ENCODE measurements around the gene KIAA1549. TPM values are rescaled to one million over a fixed set of nuclear protein-coding genes. Genes with fewer than 3 reads are reported as not detected.

The KIAA1549 gene
- total and polyA plus RNA-seq, 9 of the 15 experiments (the other 6 are each of a cell fraction or from before 2014, with no cell fraction given), result 0.01 to 0.29 (median 0.07) TPM

DNA sequence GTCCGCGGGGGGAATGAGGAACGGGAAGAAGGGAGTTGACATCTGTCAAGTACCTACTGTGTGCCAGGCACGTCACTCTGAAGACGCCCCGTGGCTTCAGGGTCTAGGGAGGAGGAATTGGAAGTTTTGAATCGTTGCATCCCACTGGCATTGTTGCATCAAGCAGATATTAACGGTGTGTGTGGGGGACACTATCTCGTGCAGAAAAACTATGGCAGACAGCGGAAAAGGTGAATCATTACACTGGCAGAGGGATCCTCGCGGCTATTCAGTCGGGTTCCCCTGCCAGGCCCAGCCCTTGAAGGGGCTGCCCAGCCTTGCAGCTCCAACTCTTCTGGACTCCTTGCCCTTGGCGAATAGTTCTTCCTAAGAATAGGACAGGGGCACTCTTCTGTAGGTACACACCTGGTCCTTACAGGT lies 1.0 kb upstream of the KIAA1549 start:
- Histone ChIP-seq H3K4me3 (no peak overlapping the region), H3K4me2 (ENCODE audit: insufficient read depth, low read length) (no peak overlapping the region), H2AFZ (ENCODE audit: low read depth, low read length) (no peak overlapping the region), H3K27ac (ENCODE audit: extremely low read depth, low read depth, low read length) (no peak overlapping the region), H3K9ac (ENCODE audit: insufficient read depth in 1 of 2, low read depth in 2 of 2, low read length in 2 of 2) (peak overlapping the region in 1 of 2 experiments; percentile 14; a peak in 1 of 4 replicates), H4K20me1 (replicated peaks; ENCODE audit: control insufficient read depth, insufficient read depth, low read length) (peaks cover 7% of the 10 kb centered on the region; the same call in 1 of the 2 replicates), H3K4me1 (replicated peaks in 1 of 2; ENCODE audit: control insufficient read depth in 2 of 2, insufficient read depth in 2 of 2, low read length in 2 of 2) (peaks cover 0 to 14% of the 10 kb centered on the region in 2 experiments; a peak in 2 of 5 replicates), H3K79me2 (ENCODE audit: control insufficient read depth, insufficient read depth, low read length) (no peaks in the 10 kb centered on the region), H3K9me3 (replicated peaks; ENCODE audit: control insufficient read depth, insufficient read depth, low read depth, low read length) (no peaks in the 10 kb centered on the region), H3K27me3 (ENCODE audit: control insufficient read depth in 2 of 2, insufficient read depth in 2 of 2, low read length in 2 of 2) (peaks cover 57 to 70% of the 10 kb centered on the region in 2 experiments), H3K36me3 (ENCODE audit: control insufficient read depth, insufficient read depth, low read length) (no peaks in the 10 kb centered on the region), H3K9me1 (ENCODE audit: control insufficient read depth, insufficient read depth, low read length) (no peaks in the 10 kb centered on the region)
- ChIA-PET CTCF (ENCODE audit: low intra/inter-chr PET ratio) (interaction anchor here (0.6 kb wide), 1 partner anchor 233 kb away, joined by 3 read pairs; no protein-coding TSS in a partner anchor), POLR2A (interaction anchor here (1.0 to 1.8 kb wide), 2 partner anchors 18 to 96 kb away, joined by 3 to 6 read pairs; no protein-coding TSS in a partner anchor)
- ATAC-seq (no peak), DNase-seq (ENCODE audit: extremely low read depth in 1 of 4, low spot score in 3 of 4) (peak in 1 of 4 experiments; percentile 9), FAIRE-seq (no peak)
- in situ Hi-C loops (cut with MboI) (no loop called here), intact Hi-C loops (cut with micrococcal nuclease) (loop anchor here (2.0 kb wide), 1 partner anchor 95 kb away; no protein-coding TSS in a partner anchor)
- WGBS (ENCODE audit: insufficient coverage, low coverage, missing lambda C conversion rate), result 44% methylated on average over 14 of the region's 14 CpGs
- BruUV-seq (replicated peaks), result no TSS peak
- no peak for TF ChIP-seq CBX1 (IDR thresholded peaks at IDR 0.05; ENCODE audit: low read depth)
- no peak for TF ChIP-seq SAP30 (IDR thresholded peaks at IDR 0.05; ENCODE audit: borderline replicate concordance, insufficient read depth, low read depth, low read length, poor library complexity, severe bottlenecking)
- TF ChIP-seq ZKSCAN3 (CRISPR knock-in tag; IDR thresholded peaks at IDR 0.05), result no peak
- peak; percentile 70; the same call in 1 of the 2 replicates for TF ChIP-seq ZKSCAN1 (IDR thresholded peaks at IDR 0.05; ENCODE audit: low read depth, low read length)
- TF ChIP-seq TCF3 (CRISPR knock-in tag; IDR thresholded peaks at IDR 0.05), result no peak
- TF ChIP-seq CSDE1 (IDR thresholded peaks at IDR 0.05), result no peak
- no peak for TF ChIP-seq ZNF551 (CRISPR knock-in tag; IDR thresholded peaks at IDR 0.05)
- TF ChIP-seq ARID1B (IDR thresholded peaks at IDR 0.05), result no peak
- TF ChIP-seq SNRNP70 (optimal IDR thresholded peaks at IDR 0.05; ENCODE audit: low read depth, low read length), result no peak
- TF ChIP-seq ZNF717 (CRISPR knock-in tag; IDR thresholded peaks at IDR 0.05), result no peak
- TF ChIP-seq LCOR (CRISPR knock-in tag; IDR thresholded peaks at IDR 0.05), result no peak
- 0 out of 2 replicates have a peak, but pooled peaks have one; percentile 32 for TF ChIP-seq CEBPG (CRISPR knock-in tag; IDR thresholded peaks at IDR 0.05)
- no peak for TF ChIP-seq CEBPG (tag; conservative IDR thresholded peaks at IDR 0.05 in 1 of 2, IDR thresholded peaks at IDR 0.05 in 1 of 2)
- no peak for TF ChIP-seq TAL1 (IDR thresholded peaks at IDR 0.05)
- TF ChIP-seq THRAP3 (IDR thresholded peaks at IDR 0.05; ENCODE audit: borderline replicate concordance), result no peak
- no peak for TF ChIP-seq SMAD4 (CRISPR knock-in tag; conservative IDR thresholded peaks at IDR 0.05)
- TF ChIP-seq ZNF3 (CRISPR knock-in tag; IDR thresholded peaks at IDR 0.05), result no peak
- TF ChIP-seq ETS1 (conservative IDR thresholded peaks at IDR 0.05; ENCODE audit: control insufficient read depth, low read depth, low read length), result 0 out of 2 replicates have a peak, but pooled peaks have one; percentile 50
- no peak for TF ChIP-seq KLF1 (tag; IDR thresholded peaks at IDR 0.05)
- no peak for TF ChIP-seq ZNF644 (tag; IDR thresholded peaks at IDR 0.05; ENCODE audit: low read depth)
- no peak for TF ChIP-seq HLTF (IDR thresholded peaks at IDR 0.05)
- TF ChIP-seq PHB2 (IDR thresholded peaks at IDR 0.05; ENCODE audit: low read depth), result no peak
- no peak for TF ChIP-seq ZC3H8 (IDR thresholded peaks at IDR 0.05)
- no peak for TF ChIP-seq HEY1 (CRISPR knock-in tag; IDR thresholded peaks at IDR 0.05; ENCODE audit: borderline replicate concordance)
- no peak for TF ChIP-seq ELF4 (CRISPR knock-in tag; IDR thresholded peaks at IDR 0.05)
- 0 out of 2 replicates have a peak, but pooled peaks have one; percentile 43 for TF ChIP-seq NR3C1 (CRISPR knock-in tag; IDR thresholded peaks at IDR 0.05)
- TF ChIP-seq ZNF12 (CRISPR knock-in tag; IDR thresholded peaks at IDR 0.05), result no peak
- no peak for TF ChIP-seq GATAD2A (IDR thresholded peaks at IDR 0.05)
